PFSK-1 (cell line): ENCODE results near the gene SYN1.

ENCODE experiments used
- POLR2AphosphoS5 ChIP-seq: IDR thresholded peaks from 2 replicates; pipeline ENCODE4 v1.6.1; 2012; ENCODE audit warnings: low read depth, mild to moderate bottlenecking, control low read depth, low read length, moderate library complexity
- SIN3A ChIP-seq: IDR thresholded peaks from 2 replicates; pipeline ENCODE4 v1.6.1; 2012; ENCODE audit warnings: mild to moderate bottlenecking, low read length, moderate library complexity, borderline replicate concordance; ENCODE audit not compliant: insufficient read depth
- TAF1 ChIP-seq: IDR thresholded peaks from 2 replicates; pipeline ENCODE4 v1.6.1; 2012; ENCODE audit warnings: low read length, control low read depth, borderline replicate concordance; ENCODE audit not compliant: insufficient read depth

- TF ChIP-seq POLR2AphosphoS5 (no peak), SIN3A (no peak), TAF1 (no peak)
These were observed 22.4 kb downstream of the SYN1 start for GRCh38 chrX:47597222-47597621.
